TTC549 (cell line): Measurements from ENCODE around the gene ELMO1.

Experiments used
- FAIRE-seq: peaks from 2 replicates; lab custom pipeline; 2012; peaks lifted over from hg19 to GRCh38; lab: Jason Lieb, UNC

Gene ELMO1

DNA sequence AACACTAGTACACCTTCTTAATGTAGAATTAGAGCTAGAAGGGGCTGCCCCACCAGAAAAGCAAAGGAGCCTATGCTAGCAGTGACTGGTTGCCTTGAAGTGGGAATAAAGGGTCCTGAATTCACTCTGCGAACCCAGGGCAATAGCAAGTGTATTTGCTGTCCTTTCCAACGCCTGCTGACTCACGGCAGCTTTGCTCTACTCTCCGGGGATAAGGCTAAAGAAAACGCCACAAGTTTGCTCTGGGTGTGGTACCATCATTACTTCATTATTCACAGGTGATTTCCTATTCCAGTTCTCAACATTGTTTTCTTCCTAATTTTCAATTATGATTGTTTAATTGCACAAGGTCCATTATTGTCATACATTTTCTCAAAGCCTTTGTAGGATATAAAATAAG, 503.8 kb downstream of the ELMO1 start:
- no peak for FAIRE-seq

DNA sequence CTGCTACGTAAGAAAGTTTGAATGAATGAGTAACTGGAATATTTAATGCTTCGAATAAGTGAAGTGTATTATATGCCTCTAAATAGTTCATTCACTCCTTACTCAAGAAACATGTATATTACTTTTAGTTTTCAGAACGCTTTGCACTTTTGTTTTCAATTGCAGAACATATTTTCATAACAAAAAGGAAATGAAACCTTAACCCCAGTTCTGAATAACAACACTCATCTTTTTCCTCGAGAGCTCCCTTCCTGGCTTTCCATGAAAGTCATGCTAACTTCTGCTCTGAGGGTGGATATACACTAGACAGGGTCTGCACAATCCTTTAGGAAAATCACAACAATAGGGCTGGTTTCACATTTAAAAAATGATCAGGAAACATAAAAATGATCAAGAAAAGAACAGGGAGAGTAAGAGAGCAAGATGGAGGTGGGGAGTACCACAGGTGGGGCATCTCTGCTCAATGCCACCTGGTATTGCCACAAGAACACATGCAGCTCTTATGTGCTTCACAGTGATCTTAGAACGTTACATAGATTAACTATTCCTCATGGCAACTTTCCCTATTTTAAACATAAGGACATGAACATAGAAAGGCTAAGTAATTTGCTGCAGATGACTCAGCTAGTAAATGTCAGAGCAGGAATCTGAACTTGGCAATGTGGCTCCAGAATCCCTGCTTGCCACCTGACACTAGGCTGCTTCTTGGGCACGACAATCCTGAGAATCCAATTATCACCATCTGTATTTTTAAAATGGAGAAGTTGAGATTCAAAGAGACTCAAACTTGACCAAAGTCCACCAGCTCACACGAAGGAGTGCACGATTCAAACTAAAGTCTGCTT, 504.9 kb downstream of the ELMO1 start:
- FAIRE-seq: no peak

DNA sequence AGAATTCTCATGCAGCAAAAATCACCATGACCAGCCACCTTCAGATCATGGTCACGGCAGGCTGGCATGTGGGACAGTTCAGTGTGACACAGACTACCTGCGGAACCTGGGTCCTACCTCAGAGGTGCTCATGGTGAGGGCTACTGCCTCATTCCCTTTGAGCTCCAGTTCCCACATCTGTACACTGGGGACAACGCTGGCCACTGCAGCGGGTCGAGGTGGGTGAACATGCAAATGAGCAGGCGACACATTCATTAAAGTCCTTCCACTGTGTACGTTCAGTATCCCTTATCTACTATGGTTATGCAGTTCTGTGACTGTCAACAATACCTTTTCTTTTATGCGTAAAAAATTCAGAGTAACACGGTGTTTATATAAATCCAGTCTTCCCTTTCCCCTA, 505.7 kb downstream of the ELMO1 start:
- no peak for FAIRE-seq

DNA sequence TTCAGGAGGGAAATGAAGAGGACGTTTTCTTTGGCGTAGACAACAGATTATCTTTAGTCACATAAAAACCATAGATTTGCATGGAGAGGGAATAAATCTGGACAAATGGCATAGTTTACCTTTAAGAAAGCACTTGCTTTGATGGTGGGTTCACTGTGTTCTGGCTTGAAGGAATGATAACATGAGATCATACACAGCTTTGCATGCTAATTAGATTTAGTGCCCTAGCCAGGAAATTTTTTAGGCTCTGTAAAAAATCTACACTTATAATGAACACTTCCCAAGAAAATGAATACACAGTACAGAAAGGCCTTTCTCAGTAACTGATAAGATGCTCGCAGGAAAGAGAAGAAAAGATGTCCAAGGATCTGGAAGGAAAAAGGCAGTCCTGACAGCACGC, 506.1 kb downstream of the ELMO1 start:
- FAIRE-seq: no peak

DNA sequence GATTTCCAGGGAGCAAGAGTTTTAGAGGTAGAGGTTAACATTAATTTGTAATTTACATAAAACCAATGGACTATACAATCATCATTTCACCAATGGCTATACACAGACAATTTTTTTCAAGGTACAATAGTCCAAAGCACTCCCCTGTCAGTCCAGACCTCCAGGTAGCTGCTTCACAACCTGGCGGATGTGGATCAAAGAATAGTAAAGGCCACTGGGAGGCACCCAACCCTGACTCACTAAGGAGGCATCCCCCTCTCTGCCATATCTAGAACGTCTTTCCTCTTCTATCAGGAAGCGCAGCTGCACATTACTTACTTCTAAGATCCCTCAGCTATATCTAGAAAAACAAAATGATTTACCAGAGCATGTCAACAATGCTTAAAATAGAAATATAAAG, 506.6 kb downstream of the ELMO1 start:
- no peak for FAIRE-seq

DNA sequence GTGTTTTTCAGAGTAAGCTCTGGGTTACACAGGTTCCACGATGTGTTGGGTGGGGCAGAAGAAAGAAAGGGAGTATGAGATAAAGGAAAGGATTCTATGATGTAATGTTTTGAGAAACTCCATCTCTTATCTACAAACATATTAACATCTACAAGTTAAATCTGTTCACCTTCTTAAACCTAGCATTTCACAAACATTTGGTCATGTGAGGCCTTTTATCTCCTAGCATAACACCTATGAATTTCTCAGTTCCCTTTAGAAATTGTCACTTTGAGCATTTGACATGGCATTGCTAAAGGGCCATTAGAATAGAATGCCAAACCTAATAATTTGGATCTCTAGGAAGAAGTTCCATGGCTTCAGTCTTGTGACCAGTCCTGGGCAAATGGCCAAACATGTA, 507.3 kb downstream of the ELMO1 start:
- no peak for FAIRE-seq

DNA sequence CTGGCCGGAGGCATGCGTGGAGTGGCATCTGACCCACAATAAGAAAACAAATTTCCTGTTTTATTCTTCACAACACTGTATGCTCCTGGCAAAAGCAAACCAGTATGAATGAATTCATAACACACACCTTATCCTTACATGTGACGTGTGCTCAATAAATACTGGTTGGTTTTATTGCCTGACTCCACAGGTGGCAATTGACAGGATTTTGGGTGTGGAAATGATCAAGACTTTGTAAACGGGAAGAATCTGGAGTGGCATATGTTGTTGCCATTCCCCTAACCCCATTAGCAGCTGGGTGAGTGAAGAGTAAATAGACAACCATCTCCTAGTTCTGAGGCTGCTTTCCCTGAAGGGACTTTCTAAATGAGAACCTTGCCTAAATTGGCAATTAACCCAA, 508.8 kb downstream of the ELMO1 start:
- FAIRE-seq: no peak

DNA sequence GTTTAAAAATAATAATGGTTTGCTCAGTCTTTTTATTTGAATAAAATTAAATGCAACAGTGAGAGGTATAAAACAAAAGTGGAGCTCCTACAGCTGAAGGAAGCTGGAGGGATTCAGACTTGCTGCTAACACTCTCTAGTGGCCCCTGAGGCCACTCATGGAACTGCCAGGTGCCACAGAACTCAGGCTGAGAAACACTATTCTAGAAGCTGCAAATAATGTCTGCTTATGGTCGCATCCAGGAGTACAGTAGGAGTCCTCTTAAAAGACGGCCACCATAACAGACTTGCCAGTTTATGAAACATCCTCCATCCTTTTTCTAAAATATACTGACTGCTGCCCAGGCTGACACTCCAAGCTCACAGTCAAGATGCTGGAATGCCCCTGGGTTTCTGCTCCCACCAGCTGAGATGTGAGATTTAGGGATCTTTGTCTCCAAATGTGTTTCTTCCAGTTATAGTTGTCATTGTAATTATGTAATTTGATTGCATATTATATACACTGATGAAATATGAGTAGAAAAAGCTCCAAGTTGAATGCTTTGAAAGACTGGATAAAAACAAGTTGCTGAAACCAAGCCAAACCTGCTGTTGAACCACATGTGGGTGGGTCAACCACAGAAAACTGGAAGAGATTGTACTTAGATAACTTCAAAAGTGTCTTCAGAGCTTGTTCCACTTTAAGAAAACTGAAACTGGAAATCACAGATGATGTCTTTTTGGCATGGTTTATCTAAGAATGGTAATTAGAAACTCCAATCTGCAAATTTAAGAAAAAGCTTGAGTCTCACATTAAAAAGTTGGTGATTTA, 510.7 kb downstream of the ELMO1 start:
- FAIRE-seq: no peak

DNA sequence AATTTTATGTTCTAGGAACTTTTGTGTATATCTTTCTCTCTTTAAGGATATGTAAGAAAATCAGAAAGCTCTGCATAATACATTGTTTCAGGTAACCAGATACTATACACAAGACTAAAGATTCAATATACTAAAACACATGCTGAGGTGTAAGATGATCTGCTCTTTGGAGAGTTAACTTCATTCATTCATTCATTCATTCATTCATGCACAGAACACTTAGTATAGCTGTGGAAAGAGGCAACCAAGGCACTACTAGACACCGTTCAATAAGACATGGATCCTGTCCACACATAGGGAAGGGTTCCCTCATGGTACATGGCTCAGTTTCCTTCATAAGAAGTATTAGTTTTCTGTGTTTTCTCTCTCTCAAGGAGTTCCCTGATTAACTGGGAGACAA, 516.8 kb downstream of the ELMO1 start:
- FAIRE-seq: no peak

DNA sequence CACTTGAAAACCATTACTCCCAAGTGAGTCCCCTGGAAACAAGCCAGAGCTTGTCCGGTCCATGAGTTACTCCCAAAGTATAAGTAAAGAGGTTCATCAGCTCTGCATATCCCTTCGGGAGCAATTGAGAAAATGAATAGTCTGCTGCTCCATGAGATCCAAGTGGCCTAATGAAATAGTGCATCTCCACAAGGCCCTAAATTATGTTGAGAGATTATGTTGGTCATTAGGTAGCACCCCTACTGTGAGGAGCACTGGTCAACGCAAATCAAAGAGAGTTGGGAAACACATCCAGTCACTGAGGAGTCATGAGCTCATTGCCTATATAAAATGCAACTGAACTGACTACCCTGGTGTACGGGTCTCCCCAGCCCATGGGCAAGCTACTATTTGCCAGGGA, 518.9 kb downstream of the ELMO1 start:
- no peak for FAIRE-seq

DNA sequence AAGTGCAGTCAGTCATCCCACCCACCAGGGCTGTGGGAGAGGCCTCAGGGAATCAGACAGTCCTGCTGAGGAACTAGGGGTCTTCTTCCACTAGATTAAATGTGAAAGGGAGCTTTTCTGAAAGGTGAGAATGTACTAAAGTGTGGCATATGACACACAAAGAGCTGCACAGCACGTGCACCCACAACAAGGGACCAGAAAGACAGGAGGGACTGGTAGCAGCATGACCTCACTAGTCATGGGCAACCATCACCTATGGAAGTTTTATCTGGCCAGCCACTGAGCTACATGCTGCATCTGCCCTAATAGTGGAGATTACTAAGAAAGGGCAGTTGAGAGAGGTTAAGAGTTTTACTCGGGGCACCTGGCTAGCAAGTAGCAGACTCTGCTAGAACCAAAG, 519.9 kb downstream of the ELMO1 start:
- no peak for FAIRE-seq

DNA sequence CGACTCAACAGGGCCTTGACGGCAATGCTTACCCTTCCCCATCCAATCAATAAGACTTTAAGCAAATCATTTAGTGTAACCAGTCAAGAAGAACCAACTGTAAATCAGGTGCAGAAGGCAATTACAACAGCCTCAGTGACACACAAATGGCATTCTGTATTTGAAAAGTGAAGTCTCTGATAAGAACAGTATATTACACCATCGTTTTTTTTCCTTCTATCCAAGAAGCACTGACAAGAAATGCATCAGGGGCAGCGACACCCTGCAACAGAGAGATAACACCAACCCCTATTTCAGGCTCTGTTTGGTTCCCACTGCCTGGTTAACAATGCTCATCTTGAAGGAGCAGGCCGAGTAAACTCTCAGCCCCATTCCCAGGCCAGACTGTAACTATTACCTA, 520.4 kb downstream of the ELMO1 start:
- FAIRE-seq: no peak

DNA sequence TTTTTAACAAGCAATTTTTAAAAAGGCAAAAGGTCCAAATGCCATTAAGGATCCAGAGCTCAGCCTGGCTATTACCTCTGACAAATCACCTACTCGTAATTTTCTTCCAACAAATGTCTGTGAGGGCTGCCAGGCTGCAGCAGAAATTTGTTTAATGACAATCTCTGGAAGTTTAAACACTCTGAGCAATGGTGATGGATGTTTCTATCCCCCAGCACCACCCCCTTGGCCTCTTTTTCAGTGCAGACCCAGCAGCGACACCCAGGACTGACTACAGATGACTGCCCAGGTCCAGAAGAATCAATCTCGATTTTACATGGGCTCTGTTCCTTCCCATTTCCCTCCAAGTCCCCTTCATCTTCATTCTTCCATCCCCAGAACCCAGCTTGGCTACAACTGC, 523.0 kb downstream of the ELMO1 start:
- no peak for FAIRE-seq

DNA sequence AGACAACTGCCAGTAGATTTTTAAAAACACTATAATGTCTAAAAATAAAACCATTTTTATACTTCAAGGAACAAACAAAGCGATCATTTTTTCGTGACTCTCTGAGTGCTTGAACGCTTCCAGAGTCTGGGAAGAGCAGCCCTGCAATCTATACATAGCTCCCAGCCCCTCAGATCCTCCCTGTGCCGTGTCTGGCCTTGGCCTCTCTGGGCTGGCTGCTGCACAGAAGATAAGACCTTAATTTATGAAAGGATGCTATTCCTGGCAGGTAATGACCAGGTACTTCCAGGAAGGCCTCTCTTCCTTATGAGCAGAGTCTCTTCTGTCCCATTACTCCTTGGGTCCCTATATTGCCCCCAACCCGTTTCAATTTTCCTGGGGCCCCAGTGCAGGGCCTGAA, 523.5 kb downstream of the ELMO1 start:
- FAIRE-seq: no peak

DNA sequence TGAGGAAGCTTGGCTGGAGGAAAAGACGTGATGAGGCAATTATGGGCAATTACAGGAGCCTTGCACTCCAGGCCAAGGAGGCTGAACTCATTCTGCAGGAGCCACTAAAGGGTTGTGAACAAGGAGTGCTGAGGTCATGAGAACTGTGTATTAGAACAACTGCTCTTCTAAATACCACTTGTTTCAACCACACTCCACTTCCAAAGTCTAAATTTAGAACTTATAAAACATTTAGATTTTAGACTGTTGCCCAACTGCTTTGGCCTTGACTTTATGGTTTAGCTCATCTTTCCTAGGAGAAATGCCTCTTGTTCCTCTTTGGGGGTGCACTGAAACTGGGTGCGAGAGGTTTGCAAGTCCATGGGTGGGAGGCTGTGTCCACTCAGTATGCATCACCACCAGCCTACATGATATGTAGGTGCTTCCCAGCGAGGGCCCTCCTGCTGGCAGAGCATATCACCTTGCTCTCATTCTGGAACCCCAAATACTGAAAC, 524.7 kb downstream of the ELMO1 start:
- FAIRE-seq: no peak

DNA sequence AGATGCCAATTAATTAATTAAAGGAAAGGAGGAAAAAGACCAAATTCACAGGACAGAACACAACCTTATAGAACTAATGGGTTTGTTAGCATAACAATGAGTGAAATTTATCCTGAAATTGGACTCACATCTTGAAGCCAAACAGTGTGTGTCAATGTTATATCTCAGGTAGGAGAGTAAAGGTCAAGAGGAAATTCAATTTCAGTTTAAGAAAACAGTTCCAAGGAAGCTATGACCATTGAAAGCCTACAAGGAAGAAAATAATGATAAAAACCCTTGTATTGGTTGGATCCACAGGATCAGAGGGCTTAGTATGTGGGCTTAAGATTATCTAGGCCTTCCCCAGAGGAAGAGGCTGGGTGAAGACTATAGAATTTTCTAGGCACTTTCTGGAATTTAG, 525.5 kb downstream of the ELMO1 start:
- FAIRE-seq: no peak

DNA sequence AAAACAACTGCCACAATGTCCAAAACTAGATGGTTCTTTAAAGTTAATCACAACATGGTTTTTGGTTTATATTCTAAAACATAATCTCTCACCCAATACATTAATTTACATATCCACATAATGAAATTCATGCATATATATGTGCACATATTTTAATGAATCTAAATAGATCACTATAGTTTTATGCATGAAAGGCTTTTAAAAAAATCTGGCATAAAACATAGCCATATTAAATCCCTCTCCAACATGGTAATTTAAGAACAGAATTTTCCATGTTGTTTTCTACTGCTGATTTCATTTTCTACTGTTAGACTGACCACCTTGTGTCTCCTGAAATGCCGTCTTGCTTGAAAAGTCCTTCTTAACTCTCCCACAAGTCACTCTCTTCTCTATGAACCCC, 528.2 kb downstream of the ELMO1 start:
- no peak for FAIRE-seq

DNA sequence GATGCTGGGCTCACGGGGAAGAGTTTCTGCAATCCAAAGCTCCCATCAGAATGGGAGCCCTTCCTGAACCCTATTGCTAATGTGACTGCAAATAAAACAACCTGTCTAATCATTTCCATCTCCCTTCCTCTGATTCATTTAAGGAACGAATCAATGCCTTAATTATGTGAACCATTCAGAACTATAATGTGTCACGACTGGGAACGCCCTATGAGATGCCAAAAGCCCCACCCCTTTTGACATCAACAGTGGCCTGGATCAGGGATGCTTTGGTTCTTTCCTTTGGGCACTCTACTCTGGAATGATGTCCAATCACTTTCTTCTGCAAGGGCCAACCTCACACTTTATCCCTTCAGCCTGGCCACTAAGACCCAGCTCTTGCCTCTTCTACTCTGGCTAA, 528.9 kb downstream of the ELMO1 start:
- no peak for FAIRE-seq

DNA sequence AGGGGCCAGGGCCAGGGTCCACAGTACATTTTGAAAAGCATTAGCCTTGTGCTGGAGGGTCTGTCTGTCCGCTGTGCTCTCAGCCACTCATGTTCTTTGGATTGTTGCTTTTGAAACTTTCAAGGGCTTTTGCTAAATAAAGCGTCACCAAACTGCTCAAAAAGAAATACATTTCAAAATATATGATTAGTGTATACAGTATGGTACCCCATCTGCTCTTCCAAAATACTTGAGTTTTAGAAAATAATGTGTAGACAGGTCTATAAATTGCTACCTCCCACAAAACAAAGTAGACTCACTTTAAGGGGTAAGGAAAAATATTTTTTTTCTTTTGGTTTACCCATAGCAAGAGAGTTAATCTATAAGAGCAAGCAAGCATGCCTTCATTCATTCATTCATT, 530.1 kb downstream of the ELMO1 start:
- no peak for FAIRE-seq

DNA sequence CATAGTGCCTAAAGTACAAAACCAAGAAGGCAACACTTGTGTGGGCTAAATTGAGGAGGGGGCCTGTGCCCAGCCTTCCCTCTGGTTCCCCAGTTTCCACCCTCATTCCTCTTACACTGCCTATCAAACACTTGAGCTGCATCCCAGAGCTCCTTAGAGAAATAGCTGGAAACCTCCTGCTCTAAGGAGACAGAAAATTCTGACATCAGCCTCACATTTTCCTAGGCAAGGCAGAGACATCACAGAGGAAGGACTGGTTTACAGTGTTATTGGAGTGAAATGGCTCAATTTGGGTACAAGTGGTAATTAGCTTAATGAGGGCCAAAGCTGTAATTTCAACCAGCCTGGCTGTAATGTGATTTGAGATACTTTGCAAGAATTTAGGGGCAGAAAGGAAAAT, 532.0 kb downstream of the ELMO1 start:
- FAIRE-seq: no peak

DNA sequence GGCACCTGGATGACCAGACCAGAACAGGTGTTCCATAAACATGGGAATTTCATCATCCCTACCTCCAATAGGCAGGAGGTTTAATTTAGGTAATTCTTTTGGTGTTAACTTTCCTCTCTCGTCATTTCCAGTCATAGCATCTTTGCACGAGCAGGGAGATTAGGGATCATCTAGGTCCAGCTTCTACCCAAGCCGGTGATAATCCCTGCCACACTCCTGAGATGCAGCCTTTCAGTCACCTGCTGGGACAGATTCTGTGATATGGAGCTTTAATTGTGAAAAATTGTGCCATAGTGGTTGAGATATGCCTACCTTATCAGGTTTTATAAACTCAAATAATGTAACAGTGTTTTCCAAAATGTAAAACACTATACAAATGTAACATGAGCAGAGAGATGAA, 532.5 kb downstream of the ELMO1 start:
- FAIRE-seq: no peak

DNA sequence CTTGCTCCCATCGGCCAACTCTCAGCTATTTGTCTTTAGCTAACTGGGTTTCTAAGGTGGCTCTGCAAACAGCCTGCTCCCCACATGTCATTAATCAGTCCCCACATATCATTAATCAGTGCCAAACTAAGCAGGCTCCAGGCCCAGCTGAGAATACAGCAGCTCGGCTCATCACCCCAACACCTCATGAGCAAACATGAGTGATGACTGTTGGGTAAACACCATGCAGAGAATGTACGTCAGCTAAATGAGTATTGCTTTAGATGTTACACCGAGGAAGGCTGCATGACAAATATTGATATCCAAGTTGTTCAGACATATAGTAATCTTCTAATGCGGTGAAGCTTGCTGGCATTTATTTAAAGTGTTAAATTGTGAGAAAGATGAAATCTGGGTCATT, 536.9 kb downstream of the ELMO1 start:
- FAIRE-seq: no peak

DNA sequence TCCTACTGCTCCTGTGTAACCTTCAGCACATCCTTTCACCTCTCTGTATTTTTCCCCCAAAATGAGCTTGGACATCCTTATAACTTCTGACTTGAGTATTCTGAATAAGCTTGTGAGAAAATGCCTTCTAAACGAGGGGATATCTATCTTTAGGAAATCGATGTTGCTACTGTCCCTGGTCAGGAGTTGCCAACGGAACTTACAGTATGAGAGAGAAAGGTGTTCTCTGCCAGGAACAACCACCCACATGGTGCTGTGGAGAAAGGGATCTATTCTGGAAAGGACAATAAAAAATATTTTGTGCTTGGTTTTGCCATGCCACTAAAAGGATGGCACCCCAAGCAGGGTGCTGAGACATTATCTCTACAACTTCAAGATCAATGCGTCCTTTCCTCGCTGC, 537.8 kb downstream of the ELMO1 start:
- no peak for FAIRE-seq

DNA sequence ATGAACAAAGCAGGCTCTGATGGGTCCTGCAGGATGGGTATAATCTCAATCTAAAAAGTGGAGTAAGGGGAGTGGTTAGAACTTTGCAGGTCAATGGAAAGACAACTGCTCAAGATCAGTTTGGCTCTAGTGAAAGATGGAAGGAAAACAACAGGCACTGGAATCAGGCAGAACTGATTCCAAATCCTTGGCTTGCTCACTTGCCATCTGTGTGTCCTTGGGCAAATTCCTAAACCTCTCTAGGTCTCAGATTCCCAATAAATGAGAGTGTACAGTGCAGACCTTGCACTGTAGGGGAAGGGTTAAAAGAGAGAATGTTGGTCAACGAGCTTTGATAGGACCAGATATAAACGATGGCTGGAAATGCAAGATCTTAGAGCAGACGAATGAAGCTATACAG, 538.3 kb downstream of the ELMO1 start:
- no peak for FAIRE-seq
